Hepatocyte (in vitro differentiated cells): ENCODE measurements around the gene ELAVL2. TPM values are rescaled to one million over a fixed set of nuclear protein-coding genes. Genes with fewer than 3 reads are reported as not detected.

ENCODE experiments used
- DNase-seq: peaks from one replicate; pipeline ENCODE4 v3.0.0-alpha.2; 2016; ENCODE audit warnings: low spot score
- H2AFZ ChIP-seq: fragments of 200-600 bp; sonication (generic); 2 replicates; pipeline ENCODE4 v1.6.0; 2016; ENCODE audit warnings: antibody characterized with exemption, mild to moderate bottlenecking
- H3K27ac ChIP-seq: fragments of 200-600 bp; sonication (generic); 2 replicates; pipeline ENCODE4 v1.5.1; 2016; ENCODE audit warnings: mild to moderate bottlenecking
- H3K27me3 ChIP-seq: fragments of 200-600 bp; sonication (generic); 2 replicates; pipeline ENCODE4 v1.6.1; 2016
- H3K36me3 ChIP-seq: fragments of 200-600 bp; sonication (generic); replicated peaks from 2 replicates; pipeline ENCODE4 v1.5.1; 2016; ENCODE audit warnings: low read depth; ENCODE audit not compliant: insufficient read depth
- H3K4me1 ChIP-seq: fragments of 200-600 bp; sonication (generic); 2 replicates; pipeline ENCODE4 v1.5.1; 2016; ENCODE audit warnings: mild to moderate bottlenecking, moderate library complexity; ENCODE audit not compliant: insufficient read depth
- H3K4me2 ChIP-seq: fragments of 200-600 bp; sonication (generic); 2 replicates; pipeline ENCODE4 v1.6.0; 2016
- H3K4me3 ChIP-seq: fragments of 200-600 bp; sonication (generic); 2 replicates; pipeline ENCODE4 v1.5.1; 2016; ENCODE audit warnings: mild to moderate bottlenecking
- H3K79me2 ChIP-seq: fragments of 200-600 bp; sonication (generic); 2 replicates; pipeline ENCODE4 v1.6.0; 2017; ENCODE audit warnings: mild to moderate bottlenecking
- H3K9me2 ChIP-seq: fragments of 200-600 bp; sonication (generic); replicated peaks from 2 replicates; pipeline ENCODE4 v1.6.0; 2017; ENCODE audit warnings: mild to moderate bottlenecking; ENCODE audit not compliant: insufficient read depth
- H3K9me3 ChIP-seq: fragments of 200-600 bp; sonication (generic); 2 replicates; pipeline ENCODE4 v1.5.1; 2016; ENCODE audit warnings: low read depth, mild to moderate bottlenecking
- H4K20me1 ChIP-seq: fragments of 200-600 bp; sonication (generic); 2 replicates; pipeline ENCODE4 v1.6.0; 2016; ENCODE audit warnings: mild to moderate bottlenecking; ENCODE audit not compliant: insufficient read depth, poor library complexity, severe bottlenecking
- EZH2 ChIP-seq: fragments of 200-600 bp; sonication (generic); IDR thresholded peaks from 2 replicates; pipeline ENCODE4 v1.6.1; 2016; ENCODE audit warnings: antibody characterized with exemption, mild to moderate bottlenecking, borderline replicate concordance
- EZH2phosphoT487 ChIP-seq: fragments of 200-600 bp; sonication (generic); IDR thresholded peaks from one replicate; pipeline ENCODE4 v1.6.1; 2018; ENCODE audit warnings: antibody characterized with exemption, mild to moderate bottlenecking, low read depth, moderate library complexity; ENCODE audit not compliant: unreplicated experiment, severe bottlenecking
- WGBS: methylation state at CpG from one replicate; pipeline ENCODE4 v1.1.6; 2016; ENCODE audit warnings: low lambda C conversion rate; ENCODE audit errors: missing lambda C conversion rate; 5-methylcytosine and 5-hydroxymethylcytosine counted together
- polyA plus RNA-seq: library from polyadenylated mRNA; unstranded; fragments of >200 nt; fragmentation: Nextera tagmentation; extraction: Ambion mirVana; gene quantifications from 2 replicates; pipeline ENCODE4 v1.2.1, GENCODE V29; 2016
- total RNA-seq: library from RNA; depleted of rRNA; stranded (reverse); fragments of >200 nt; gene quantifications from 2 replicates; pipeline ENCODE4 v1.2.3, GENCODE V29; 2014
- TF ChIP-seq, protein P1 (sequence below): fragments of 200-600 bp; sonication (generic); IDR thresholded peaks from 2 replicates; pipeline ENCODE4 v1.5.1; 2016; ENCODE audit warnings: antibody characterized with exemption, mild to moderate bottlenecking; ENCODE audit not compliant: poor library complexity

The ELAVL2 gene
- total and polyA plus RNA-seq, 2 experiments from 2014 or later: 0.93 TPM; not detected in 1

- H3K27ac ChIP-seq: no peak overlapping the region
- TF ChIP-seq EZH2: no peak
- TF ChIP-seq, protein P1, sequence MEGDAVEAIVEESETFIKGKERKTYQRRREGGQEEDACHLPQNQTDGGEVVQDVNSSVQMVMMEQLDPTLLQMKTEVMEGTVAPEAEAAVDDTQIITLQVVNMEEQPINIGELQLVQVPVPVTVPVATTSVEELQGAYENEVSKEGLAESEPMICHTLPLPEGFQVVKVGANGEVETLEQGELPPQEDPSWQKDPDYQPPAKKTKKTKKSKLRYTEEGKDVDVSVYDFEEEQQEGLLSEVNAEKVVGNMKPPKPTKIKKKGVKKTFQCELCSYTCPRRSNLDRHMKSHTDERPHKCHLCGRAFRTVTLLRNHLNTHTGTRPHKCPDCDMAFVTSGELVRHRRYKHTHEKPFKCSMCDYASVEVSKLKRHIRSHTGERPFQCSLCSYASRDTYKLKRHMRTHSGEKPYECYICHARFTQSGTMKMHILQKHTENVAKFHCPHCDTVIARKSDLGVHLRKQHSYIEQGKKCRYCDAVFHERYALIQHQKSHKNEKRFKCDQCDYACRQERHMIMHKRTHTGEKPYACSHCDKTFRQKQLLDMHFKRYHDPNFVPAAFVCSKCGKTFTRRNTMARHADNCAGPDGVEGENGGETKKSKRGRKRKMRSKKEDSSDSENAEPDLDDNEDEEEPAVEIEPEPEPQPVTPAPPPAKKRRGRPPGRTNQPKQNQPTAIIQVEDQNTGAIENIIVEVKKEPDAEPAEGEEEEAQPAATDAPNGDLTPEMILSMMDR: no peak
- no peak for TF ChIP-seq EZH2phosphoT487
- no peak overlapping the region for H2AFZ ChIP-seq
- H3K9me2 ChIP-seq: no peaks in the 10 kb centered on the region
- no peaks in the 10 kb centered on the region for H3K36me3 ChIP-seq
- 61% methylated on average over 7 of the region's 7 CpGs for WGBS
- no peaks in the 10 kb centered on the region for H3K4me1 ChIP-seq
- H3K79me2 ChIP-seq: no peaks in the 10 kb centered on the region
- no peaks in the 10 kb centered on the region for H3K9me3 ChIP-seq
- no peak overlapping the region for H3K4me2 ChIP-seq
- peak; percentile 37 for DNase-seq
- no peak overlapping the region for H3K4me3 ChIP-seq
- H4K20me1 ChIP-seq: no peaks in the 10 kb centered on the region
- H3K27me3 ChIP-seq: no peaks in the 10 kb centered on the region
These were observed 56.6 kb downstream of the ELAVL2 start for GRCh38 chr9:23769307-23769935.

GRCh38 chr9:23768861-23769260, 57.2 kb downstream of the ELAVL2 start:
- TF ChIP-seq EZH2phosphoT487: no peak
- TF ChIP-seq EZH2: no peak
- TF ChIP-seq, protein P1: no peak
- no peak overlapping the region for H3K4me3 ChIP-seq
- H3K9me3 ChIP-seq: no peaks in the 10 kb centered on the region
- H3K9me2 ChIP-seq: no peaks in the 10 kb centered on the region
- no peak for DNase-seq
- no peaks in the 10 kb centered on the region for H3K36me3 ChIP-seq
- H3K4me2 ChIP-seq: no peak overlapping the region
- no peak overlapping the region for H3K27ac ChIP-seq
- no peaks in the 10 kb centered on the region for H3K27me3 ChIP-seq
- H4K20me1 ChIP-seq: no peaks in the 10 kb centered on the region
- 60% methylated on average over 2 of the region's 2 CpGs for WGBS
- no peak overlapping the region for H2AFZ ChIP-seq
- H3K4me1 ChIP-seq: no peaks in the 10 kb centered on the region
- no peaks in the 10 kb centered on the region for H3K79me2 ChIP-seq

GRCh38 chr9:23766613-23767012, 59.4 kb downstream of the ELAVL2 start:
- Histone ChIP-seq H3K9me3 (no peaks in the 10 kb centered on the region), H4K20me1 (no peaks in the 10 kb centered on the region), H3K27me3 (no peaks in the 10 kb centered on the region), H3K9me2 (no peaks in the 10 kb centered on the region), H3K79me2 (no peaks in the 10 kb centered on the region), H3K27ac (no peak overlapping the region), H3K36me3 (no peaks in the 10 kb centered on the region), H3K4me1 (no peaks in the 10 kb centered on the region), H3K4me2 (no peak overlapping the region), H2AFZ (no peak overlapping the region), H3K4me3 (no peak overlapping the region)
- DNase-seq: no peak
- TF ChIP-seq EZH2 (no peak), EZH2phosphoT487 (no peak)
- TF ChIP-seq, protein P1: no peak
- WGBS: 82% methylated on average over 2 of the region's 2 CpGs

- Histone ChIP-seq H3K27me3 (no peaks in the 10 kb centered on the region), H3K4me3 (no peak overlapping the region), H4K20me1 (no peaks in the 10 kb centered on the region), H3K9me2 (no peaks in the 10 kb centered on the region), H3K79me2 (no peaks in the 10 kb centered on the region), H3K4me1 (no peaks in the 10 kb centered on the region), H2AFZ (no peak overlapping the region), H3K9me3 (no peaks in the 10 kb centered on the region), H3K4me2 (no peak overlapping the region), H3K36me3 (no peaks in the 10 kb centered on the region), H3K27ac (no peak overlapping the region)
- TF ChIP-seq EZH2 (no peak), EZH2phosphoT487 (no peak)
- TF ChIP-seq, protein P1: no peak
- WGBS: 88% methylated on average over 6 of the region's 6 CpGs
- no peak for DNase-seq
These were observed 60.5 kb downstream of the ELAVL2 start for GRCh38 chr9:23765561-23765960.
